H7 (cell line): ENCODE results near the gene PPARA. TPM values are rescaled to one million over a fixed set of nuclear protein-coding genes. Genes with fewer than 3 reads are reported as not detected.
A peak's percentile ranks its signal among the peaks of the same experiment; 100 is the strongest.

Experiments
- DNase-seq: peaks from one replicate; pipeline ENCODE4 v3.0.0; 2012
- H3K27me3 ChIP-seq: 2 replicates; pipeline ENCODE4 v1.6.0; 2011; ENCODE audit warnings: mild to moderate bottlenecking, low read length; ENCODE audit not compliant: control insufficient read depth, insufficient read depth
- H3K36me3 ChIP-seq: replicated peaks from 2 replicates; pipeline ENCODE4 v1.5.1; 2011; ENCODE audit warnings: low read length; ENCODE audit not compliant: control insufficient read depth, insufficient read depth
- H3K4me3 ChIP-seq: 2 replicates; pipeline ENCODE4 v1.5.1; 2011; ENCODE audit warnings: low read depth, mild to moderate bottlenecking, control low read depth, low read length, moderate library complexity; ENCODE audit not compliant: insufficient read depth
- total RNA-seq: library from RNA; depleted of rRNA; stranded (reverse); fragments of >200 nt; shearing (Covaris generic); gene quantifications from 2 replicates; pipeline ENCODE4 v1.2.3, GENCODE V29; 2014

Gene PPARA
- total RNA-seq, 1 experiment from 2014 or later: 1.2 TPM

DNA sequence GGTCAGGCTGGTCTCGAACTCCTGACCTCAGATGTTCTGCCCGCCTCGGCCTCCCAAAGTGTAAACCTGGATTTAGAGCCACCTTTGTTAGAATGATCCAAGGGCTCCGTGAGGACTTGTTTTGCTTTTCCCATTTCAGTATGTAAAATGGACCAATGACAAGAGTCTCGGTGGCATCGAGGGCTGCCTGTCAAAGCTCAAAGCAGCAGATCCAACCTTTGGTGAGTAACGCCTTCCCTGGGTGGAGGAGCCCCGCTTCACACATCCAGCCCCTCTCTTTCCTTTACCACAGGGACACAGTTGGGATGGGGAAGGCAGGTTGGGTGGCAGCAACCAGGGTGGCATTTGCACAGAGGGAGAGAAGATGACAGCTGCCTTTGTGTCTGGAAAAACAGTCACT, 121.9 kb downstream of the PPARA start:
- Histone ChIP-seq H3K36me3 (peaks cover 10% of the 10 kb centered on the region), H3K27me3 (no peaks in the 10 kb centered on the region), H3K4me3 (no peak overlapping the region)
- DNase-seq: no peak

GRCh38 chr22:46272762-46273431, 122.6 kb downstream of the PPARA start:
- Histone ChIP-seq H3K27me3 (no peaks in the 10 kb centered on the region), H3K36me3 (peaks cover 10% of the 10 kb centered on the region), H3K4me3 (no peak overlapping the region)
- DNase-seq: no peak

DNA sequence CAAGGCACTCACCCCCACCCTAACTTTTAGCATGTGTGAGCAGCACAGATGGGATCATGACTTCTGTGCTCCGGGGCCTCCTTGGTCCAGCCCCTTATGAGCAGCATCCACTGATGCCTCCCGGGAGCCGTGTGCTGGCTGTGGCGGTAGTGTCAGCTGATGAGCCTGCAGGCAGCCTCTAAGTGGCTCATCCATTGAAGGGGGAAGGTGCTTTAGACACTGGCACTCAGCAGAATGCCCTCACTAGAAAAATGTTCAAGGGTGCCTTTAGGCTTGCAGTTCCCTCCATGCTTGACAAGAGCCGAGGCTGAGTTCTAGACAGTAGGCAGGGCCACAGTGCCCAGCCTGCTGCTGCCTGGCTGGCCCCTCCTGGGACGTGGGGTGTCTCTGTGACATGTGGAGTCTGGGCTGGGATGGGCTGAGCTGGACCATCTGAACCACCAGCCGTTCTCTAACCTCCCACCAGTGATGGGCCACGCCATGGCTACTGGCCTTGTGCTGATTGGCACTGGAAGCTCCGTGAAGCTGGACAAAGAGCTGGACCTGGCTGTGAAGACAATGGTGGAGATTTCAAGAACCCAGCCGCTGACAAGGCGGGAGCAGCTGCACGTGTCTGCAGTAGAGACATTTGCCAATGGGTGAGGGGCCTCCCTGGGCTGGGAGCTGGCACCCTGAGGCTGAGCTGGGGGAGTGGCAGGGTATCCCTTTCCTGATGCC, 123.3 kb downstream of the PPARA start:
- Histone ChIP-seq H3K36me3 (peaks cover 10% of the 10 kb centered on the region), H3K4me3 (no peak overlapping the region), H3K27me3 (no peaks in the 10 kb centered on the region)
- DNase-seq: no peak

- DNase-seq: no peak
- Histone ChIP-seq H3K4me3 (no peak overlapping the region), H3K36me3 (peaks cover 13% of the 10 kb centered on the region), H3K27me3 (no peaks in the 10 kb centered on the region)
Measured at GRCh38 chr22:46274381-46274780, 124.1 kb downstream of the PPARA start.

- Histone ChIP-seq H3K27me3 (no peaks in the 10 kb centered on the region), H3K36me3 (peaks cover 13% of the 10 kb centered on the region), H3K4me3 (no peak overlapping the region)
- DNase-seq: no peak
Measured at GRCh38 chr22:46275455-46276122, 125.3 kb downstream of the PPARA start.

- Histone ChIP-seq H3K36me3 (peaks cover 15% of the 10 kb centered on the region), H3K4me3 (no peak overlapping the region), H3K27me3 (no peaks in the 10 kb centered on the region)
- DNase-seq: no peak
Measured at GRCh38 chr22:46276563-46276962, 126.2 kb downstream of the PPARA start.

GRCh38 chr22:46278656-46279645, 128.6 kb downstream of the PPARA start:
- Histone ChIP-seq H3K36me3 (peaks cover 13% of the 10 kb centered on the region), H3K27me3 (no peaks in the 10 kb centered on the region), H3K4me3 (no peak overlapping the region)
- DNase-seq: no peak

GRCh38 chr22:46280063-46280817, 129.9 kb downstream of the PPARA start:
- DNase-seq: peak; percentile 23
- Histone ChIP-seq H3K4me3 (no peak overlapping the region), H3K27me3 (no peaks in the 10 kb centered on the region), H3K36me3 (peaks cover 16% of the 10 kb centered on the region)

DNA sequence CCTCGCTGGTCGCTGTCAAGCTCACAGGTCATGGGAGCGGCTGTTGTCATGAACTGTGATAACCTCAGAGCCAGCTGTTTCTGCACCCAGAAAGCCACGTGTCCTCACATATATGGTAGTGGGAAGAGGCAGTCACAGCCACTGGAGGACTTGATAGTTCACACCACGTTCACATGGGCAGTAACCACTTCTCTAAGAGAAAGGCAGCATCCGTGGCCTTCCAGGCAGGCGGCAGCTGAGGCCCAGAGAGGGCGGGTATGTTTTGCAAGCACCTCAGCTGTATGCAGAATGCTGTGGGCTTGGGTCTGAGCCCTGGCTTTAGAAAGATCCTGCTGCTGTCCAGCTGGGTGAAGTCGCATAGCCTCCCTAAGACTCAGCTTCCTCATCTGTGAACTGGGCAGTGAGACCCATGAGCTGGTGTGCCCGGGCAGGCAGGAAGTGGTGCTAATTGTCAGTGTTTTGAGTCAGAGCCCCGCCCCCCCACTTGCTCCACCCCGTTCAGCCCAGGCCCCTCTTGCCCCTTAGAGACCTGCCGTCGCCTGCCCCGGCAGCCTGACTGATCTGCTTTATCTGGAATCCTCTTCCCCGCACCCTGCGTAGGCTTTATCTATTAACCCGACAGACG, 130.8 kb downstream of the PPARA start:
- Histone ChIP-seq H3K36me3 (peaks cover 12% of the 10 kb centered on the region), H3K4me3 (no peak overlapping the region), H3K27me3 (no peaks in the 10 kb centered on the region)
- DNase-seq: peak; percentile 43

DNA sequence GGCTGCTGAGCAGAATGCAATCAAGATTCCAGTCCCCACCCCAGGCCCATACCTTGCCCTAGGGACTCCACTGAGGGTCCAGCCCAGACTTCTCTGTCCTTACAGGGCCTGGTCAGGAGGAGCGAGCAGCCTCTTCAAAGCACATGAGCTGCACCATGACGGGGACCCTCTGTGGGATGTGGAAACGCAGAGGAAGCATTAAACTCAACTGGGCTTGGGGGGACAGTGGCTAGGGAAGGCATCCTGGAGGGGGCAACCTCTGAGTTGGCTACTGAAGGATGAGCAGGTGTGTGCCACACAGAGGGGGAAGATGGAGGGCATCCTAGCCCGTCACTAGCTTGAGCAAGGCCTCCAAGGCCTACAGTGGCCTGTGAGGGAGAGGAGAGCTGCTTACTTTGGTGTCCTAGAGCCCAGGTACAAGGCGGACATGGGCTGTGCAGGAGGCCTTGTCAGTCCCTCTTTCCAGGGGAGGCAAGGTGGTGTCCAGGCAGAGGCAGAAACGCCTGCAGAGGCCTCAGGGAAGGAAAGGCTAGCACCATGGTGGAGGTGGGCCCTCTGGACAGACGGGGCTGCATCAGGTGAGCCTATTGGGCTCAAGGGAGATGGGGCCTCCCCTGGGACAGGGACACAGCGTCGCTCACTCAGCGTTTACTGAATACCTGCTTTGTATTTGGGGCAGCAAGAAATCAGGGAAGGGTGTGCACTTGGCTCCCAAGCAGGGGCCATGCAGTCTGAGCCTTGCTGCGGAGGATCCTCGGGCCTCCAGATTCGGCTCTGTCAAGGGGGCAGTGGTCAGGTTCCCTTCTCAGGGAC, 131.7 kb downstream of the PPARA start:
- H3K36me3 ChIP-seq: peaks cover 10% of the 10 kb centered on the region
- no peak overlapping the region for H3K4me3 ChIP-seq
- no peak for DNase-seq
- H3K27me3 ChIP-seq: no peaks in the 10 kb centered on the region

DNA sequence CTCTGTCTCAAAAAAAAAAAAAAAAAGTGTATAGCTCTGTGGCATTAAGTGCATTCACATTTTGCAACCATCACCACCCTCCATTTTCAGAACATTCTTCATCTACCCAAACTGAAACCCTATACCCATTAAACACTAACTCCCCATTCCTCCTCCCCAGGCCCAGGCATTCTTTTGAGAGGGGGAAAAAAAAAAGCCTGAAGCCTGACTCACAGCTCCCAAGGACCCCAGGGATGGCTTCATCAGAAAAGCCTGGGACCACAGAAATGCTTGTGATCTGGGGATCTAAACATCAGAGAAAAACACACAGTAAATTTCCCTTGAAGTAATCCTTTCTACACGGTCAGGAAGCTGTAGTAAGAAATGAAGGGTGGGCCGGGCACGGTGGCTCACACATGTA, 135.7 kb downstream of the PPARA start:
- Histone ChIP-seq H3K36me3 (peaks cover 6% of the 10 kb centered on the region), H3K27me3 (no peaks in the 10 kb centered on the region), H3K4me3 (no peak overlapping the region)
- no peak for DNase-seq

DNA sequence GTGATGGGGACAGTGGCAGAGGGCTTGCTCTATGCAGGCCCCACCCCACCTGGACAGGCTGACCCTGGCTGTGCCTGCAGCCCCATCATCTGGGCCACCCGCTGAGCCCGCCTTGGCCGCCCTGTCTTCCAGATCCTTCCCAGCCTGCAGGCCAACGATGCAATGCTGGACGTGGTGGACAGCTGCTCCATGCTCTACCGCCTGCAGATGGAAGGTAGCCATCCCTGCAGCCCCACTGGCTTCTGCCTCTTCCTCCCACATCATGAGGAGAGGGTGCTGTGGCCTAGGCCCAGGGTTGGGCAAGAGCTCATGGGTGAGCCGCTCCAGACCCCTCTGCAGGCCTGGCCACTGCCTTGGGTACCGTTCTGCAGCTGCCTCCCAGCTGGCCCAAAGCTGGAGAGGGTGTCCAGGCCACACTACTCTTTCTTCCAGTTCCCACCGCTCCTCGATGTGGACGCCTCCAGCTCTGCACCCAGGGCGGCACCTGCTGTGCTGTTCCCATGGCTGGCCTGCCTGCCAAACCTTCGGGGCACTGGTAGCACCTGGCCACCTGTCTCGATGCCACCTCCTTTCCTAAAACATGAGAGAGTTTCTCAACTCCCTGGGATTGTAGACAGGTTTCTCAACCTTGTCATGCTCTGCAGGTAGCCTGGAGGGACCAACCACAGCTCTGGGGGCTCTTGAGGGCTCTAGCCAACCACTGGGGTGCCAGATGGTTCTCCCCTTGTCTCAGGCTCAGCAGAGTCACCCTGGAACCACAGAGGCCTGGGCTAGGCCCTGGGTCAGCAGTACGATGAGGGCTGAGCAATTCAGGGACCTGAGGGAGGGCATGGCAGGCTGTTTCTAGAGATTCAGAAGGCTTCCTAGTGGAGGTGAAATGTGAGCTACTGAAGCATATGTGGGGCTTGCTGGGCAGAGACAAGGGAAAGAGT, 136.9 kb downstream of the PPARA start:
- H3K4me3 ChIP-seq: no peak overlapping the region
- DNase-seq: peak; percentile 36
- peaks cover 6% of the 10 kb centered on the region for H3K36me3 ChIP-seq
- H3K27me3 ChIP-seq: no peaks in the 10 kb centered on the region
